ENCODE data around the gene PSTPIP1.

PSTPIP1 gene

GRCh38 chr15:76996076-76996525 lies 1.2 kb downstream of the PSTPIP1 start:
- POLR2A ChIA-PET: no interaction called here

GRCh38 chr15:76996526-76997401 lies 1.8 kb downstream of the PSTPIP1 start:
- no peak for DNase-seq (ENCODE audit: low read depth, low spot score)
- no peak for TF ChIP-seq CTCF (IDR thresholded peaks at IDR 0.05; ENCODE audit: insufficient read depth, low read length, missing control alignments)
- H3K4me3 ChIP-seq (ENCODE audit: low read depth, low read length): no peak overlapping the region
- CTCF ChIA-PET: interaction anchor here (0.9 kb wide), 1 partner anchor 636 kb away, joined by 4 read pairs; no protein-coding TSS in a partner anchor
- POLR2A ChIA-PET: no interaction called here

More at GRCh38 chr15:76996076-76996525, 1.2 kb downstream of the PSTPIP1 start:
- no peak overlapping the region for H3K4me3 ChIP-seq (ENCODE audit: low read depth, low read length)
- no peak for TF ChIP-seq CTCF (IDR thresholded peaks at IDR 0.05; ENCODE audit: insufficient read depth, low read length, missing control alignments)
- DNase-seq (ENCODE audit: low read depth, low spot score): no peak
- CTCF ChIA-PET: interaction anchor here (1.2 kb wide), 1 partner anchor 10 kb away, joined by 5 read pairs; no protein-coding TSS in a partner anchor

DNA sequence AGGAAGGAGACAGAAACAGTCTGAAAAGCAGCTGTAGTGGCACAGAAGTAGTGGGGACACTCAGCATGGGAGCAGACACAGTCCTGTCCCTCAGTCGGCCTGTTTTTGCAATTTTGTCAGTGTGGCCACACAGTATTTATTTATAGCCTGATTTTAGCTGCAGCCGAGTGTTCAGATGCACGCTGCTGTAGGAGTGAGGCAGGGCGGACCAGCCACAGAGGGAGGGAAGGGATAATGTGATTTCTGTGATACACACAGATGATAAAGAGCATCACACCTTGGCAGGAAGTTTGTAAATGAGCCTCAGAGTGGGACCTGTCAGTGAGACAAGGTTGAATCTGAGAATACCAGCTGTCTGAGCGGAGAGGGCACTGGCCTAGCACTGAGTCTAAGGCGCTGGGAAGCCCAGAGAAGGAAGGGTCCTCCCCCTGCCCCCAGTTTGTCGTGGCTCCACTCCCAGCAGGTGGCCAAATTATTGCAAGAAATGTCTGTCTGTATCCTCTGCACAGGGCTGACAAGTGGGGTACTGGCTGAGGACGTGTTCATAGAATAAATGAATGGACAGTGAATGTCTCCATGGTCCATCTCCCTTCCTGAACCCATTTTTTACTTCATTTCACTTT lies 3.8 kb downstream of the PSTPIP1 start:
- TF ChIP-seq CTCF (IDR thresholded peaks at IDR 0.05; ENCODE audit: insufficient read depth, low read length, missing control alignments): no peak
- ChIA-PET POLR2A (no interaction called here), CTCF (interaction anchor here (1.1 kb wide), 1 partner anchor 498 kb away, joined by 4 read pairs; no protein-coding TSS in a partner anchor)
- DNase-seq (ENCODE audit: low read depth, low spot score): no peak
- H3K4me3 ChIP-seq (ENCODE audit: low read depth, low read length): no peak overlapping the region

DNA sequence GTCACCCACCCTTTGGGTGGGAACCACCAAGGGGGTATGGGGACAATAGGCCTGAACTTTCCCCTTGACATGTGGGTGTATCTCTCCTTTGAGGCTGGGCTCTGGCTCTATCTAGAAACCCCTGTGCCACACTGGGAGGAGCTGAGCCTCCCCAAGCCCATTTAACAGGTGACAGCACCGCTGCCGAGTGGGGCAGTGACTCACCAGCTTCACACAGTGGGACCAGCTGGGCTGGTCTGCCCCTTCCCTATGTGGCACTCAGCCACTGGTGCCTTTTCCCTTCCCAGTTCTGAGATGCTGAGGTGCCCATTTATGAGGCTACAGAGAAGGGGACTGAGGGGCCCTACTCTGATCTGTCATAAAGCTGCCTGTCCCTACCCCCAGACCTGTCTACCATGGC lies 5.1 kb downstream of the PSTPIP1 start:
- CTCF ChIA-PET: interaction anchor here (0.9 kb wide), 1 partner anchor 543 kb away, joined by 4 read pairs; no protein-coding TSS in a partner anchor
- H3K4me3 ChIP-seq (ENCODE audit: low read depth, low read length): no peak overlapping the region
- TF ChIP-seq CTCF (IDR thresholded peaks at IDR 0.05; ENCODE audit: insufficient read depth, low read length, missing control alignments): no peak
- no peak for DNase-seq (ENCODE audit: low read depth, low spot score)
- POLR2A ChIA-PET: no interaction called here

DNA sequence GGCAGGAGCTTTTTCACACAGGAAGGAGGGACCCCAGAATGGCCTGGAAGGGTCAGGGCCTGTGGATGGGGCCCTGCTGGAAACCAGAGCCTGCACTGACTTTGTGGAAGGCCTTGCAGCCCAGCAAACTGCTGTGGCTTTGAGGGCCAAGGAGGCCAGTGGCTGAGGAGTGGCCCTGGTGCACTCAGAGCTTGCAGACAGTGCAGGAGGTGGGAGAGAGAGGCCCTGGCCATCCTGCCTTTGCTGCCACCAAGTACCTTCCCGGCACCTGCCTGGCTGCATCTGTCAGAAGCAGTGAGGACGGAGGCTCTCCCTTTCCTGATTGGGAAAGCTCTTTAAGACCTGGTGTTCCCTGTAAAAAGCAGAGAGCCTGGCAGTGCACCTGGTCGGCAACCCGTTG lies 6.4 kb downstream of the PSTPIP1 start:
- ChIA-PET CTCF (interaction anchor here (0.6 to 1.6 kb wide), 2 partner anchors 22 to 335 kb away, joined by 3 to 5 read pairs; no protein-coding TSS in a partner anchor), POLR2A (no interaction called here)
- no peak overlapping the region for H3K4me3 ChIP-seq (ENCODE audit: low read depth, low read length)
- DNase-seq (ENCODE audit: low read depth, low spot score): no peak
- no peak for TF ChIP-seq CTCF (IDR thresholded peaks at IDR 0.05; ENCODE audit: insufficient read depth, low read length, missing control alignments)

- DNase-seq (ENCODE audit: low read depth, low spot score): no peak
- ChIA-PET CTCF (interaction anchor here (1.6 kb wide), 1 partner anchor 21 kb away, joined by 5 read pairs; no protein-coding TSS in a partner anchor), POLR2A (no interaction called here)
- H3K4me3 ChIP-seq (ENCODE audit: low read depth, low read length): no peak overlapping the region
- TF ChIP-seq CTCF (IDR thresholded peaks at IDR 0.05; ENCODE audit: insufficient read depth, low read length, missing control alignments): no peak
These were observed 7.0 kb downstream of the PSTPIP1 start for GRCh38 chr15:77001966-77002365.

Data from AG04449 (cell line).